GM21619 (cell line): Measurements from ENCODE around the gene SMAD3.
"Not testable (repeated sequence)": the region's sequence is repeated elsewhere in the genome, so short reads cannot be mapped to it uniquely, and the experiment has no call there.

Experiments
- ATAC-seq: cut with Tn5 transposase; IDR thresholded peaks from one replicate; pipeline ENCODE4 v1.9.1; 2021; ENCODE audit not compliant: unreplicated experiment

The SMAD3 gene

DNA sequence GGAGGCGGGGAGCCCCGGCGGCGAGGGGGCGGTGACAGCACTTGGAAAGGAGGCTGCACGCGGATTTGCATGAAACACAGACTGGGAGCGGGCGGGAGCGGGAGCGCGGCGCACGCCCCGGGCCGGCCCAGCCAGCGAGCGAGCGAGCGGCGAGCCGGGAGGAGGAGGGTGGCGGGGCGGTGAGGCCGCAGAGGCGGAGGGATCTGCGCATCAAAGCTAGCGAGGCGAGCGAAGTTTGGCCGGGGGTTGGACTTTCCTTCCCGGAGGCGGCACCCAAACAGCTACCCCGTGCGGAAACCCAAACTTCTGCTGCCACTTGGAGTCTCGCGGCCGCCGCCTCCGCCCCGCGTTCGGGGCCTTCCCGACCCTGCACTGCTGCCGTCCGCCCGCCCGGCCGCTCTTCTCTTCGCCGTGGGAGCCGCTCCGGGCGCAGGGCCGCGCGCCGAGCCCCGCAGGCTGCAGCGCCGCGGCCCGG, at the start of gene SMAD3:
Gene SMAD3 (plus strand): TSS at position 72 of the 475 bp plus-strand sequence. CDS start 553 bp downstream, outside the sequence.
- ATAC-seq, result peak; percentile 51

DNA sequence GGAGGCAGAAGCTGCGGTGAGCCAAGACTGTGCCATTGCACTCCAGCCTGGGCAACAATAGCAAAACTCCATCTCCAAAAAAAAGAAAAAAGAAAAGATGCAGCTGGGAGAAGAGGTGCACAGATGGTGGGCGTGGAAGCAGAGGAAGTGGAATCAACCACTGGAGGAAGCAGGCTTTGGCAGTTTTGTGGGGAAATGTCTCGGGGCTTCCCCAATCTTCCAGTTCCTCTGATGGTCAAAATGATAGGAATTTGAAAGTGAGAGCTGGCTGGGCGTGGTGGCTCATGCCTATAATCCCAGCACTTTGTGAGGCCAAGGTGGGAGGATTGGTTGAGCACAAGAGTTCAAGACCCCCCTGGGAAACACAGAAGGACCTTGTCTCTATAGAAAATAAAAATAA, 48.1 kb upstream of the SMAD3 start:
- ATAC-seq, result no peak

DNA sequence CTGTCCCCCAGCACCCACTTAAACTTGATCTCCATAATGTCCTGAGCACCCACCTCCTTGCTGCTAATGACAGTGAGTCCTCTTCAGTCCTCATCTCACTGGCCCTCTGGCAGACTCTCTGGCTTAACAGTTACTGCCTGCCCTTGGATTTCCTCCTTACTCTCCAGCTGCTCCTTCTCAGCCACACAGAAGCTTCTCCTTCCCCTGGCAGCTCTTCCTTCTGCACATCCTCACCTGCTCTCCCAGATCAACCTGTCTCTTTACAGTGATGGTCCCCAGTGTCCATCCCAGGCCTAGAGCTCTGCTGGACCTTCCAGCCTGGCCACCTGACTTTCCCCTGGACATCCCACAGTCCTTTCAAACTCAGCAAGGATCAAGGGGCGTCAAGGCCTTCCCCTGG, 47.4 kb upstream of the SMAD3 start:
- ATAC-seq, result no peak

DNA sequence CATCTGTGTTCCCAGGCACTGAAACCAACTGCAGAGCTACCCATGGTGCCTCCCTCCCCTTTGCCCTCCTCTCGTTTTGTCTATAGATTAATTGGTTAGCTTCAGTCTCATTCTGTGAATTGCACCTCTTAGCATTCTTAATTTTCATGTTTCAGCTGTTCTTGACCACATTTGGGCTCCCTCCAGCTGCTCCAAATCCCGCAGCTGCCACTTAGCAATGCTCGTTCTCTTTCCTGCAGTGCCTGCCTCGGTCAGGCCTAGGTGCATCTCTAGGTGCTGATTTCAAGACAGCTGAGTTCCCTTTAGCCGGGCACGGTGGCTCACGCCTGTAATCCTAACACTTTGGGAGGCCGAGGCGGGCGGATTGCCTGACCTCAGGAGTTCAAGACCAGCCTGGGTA, 47.0 kb upstream of the SMAD3 start:
- no peak for ATAC-seq

DNA sequence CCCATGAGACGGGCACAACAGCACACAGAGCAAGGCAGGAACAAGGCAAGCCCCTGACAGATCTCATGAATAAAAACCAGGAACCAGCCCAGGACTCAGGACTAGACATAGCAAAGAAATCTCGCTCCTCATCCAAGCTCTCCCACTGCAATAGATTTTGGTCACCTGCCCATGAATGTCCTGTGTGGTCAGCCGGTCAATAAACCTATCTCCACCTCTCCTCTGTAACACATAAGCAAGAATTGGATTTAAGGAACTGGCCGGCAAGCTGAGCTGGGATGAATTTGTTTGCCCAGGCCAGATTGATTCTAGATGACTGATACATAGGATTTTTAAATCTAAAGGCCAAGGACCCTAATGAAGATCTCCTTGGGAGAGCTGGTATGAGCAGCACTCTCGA, 46.3 kb upstream of the SMAD3 start:
- no peak for ATAC-seq

GRCh38 chr15:67019884-67020520, 45.4 kb upstream of the SMAD3 start:
- ATAC-seq, result no peak

GRCh38 chr15:67020668-67021067, 44.7 kb upstream of the SMAD3 start:
- not testable (repeated sequence) for ATAC-seq

DNA sequence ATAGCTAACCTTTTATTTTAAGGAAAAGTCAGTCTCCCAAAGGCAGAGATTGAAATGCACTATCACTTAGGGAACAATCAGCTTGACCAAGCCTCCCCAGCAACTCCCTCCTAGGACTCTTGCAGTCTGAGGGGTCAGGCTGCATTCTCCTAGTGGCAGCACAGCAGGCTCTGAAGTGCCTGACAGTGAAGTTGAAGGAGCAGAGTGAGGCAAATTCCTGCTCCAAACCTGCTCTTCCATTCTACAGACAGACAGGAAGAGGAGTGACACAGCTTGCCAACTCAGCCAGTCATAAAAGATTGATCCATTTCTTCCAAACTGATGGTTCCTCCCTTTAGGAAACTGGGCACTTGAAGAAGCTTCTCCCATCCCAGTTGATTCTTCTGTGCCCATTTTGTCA, 43.9 kb upstream of the SMAD3 start:
- no peak for ATAC-seq

DNA sequence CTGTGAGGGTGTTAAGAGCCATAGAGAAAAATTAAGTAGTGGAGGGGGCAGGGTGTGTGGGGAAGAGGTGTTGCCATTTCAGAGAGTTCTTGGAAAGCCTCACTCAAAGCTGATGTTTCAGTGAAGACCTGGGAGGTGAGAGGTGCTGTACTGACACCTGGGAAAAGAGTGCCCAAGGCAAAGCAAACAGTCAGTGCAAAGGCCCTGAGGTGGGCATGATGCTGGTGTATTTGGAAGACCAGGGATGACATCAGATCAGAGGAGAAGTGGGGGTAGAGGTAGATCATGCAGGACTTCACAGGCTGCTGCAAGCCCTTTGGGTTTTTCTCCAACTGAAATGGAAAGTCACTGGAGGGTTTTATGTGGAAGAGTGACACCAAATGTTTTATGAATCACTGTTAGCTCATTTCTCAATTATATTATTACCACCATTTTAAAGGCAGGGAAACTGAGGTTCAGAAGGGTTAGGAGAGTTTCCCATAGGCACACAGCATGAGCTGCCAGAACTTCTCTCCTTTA, 42.8 kb upstream of the SMAD3 start:
- ATAC-seq, result no peak

DNA sequence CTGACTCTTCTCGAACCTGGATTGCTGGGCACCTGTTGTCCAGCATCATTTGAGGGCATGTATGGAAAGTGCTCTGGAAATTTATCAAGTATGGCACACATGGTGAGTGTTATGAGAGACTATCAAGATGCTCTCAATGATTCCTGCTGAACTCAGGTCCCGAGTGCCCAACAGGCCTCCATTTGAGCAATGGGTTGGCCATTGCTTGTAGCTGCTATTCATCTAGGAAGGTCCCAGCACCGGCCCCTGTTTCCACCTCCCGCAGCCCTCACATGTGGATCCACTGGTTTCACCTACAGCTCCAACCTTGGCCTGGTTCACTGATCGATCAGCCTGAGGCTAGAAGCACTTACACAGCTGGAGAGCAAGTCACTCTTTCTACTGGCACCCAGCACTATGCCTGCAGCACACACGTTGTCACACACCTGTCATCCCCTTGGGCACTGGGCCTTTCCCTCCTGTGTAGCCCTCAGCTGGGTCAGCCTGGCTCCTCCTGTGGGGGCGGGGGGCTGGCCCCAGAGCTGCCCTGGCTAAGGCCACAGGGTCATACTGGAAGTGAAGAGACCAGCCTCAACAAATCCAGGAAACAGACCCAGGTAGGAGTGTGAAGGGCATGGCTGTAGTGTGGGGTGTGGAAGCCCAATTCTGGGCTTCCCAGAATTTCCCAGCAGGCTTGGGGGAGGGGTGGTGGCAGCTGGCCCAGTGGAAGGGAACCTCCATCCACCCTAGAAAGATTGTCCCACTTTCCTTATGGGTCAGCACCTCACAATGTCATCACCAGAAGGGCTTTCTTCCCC, 41.7 kb upstream of the SMAD3 start:
- ATAC-seq, result no peak

- ATAC-seq, result no peak
Observed at GRCh38 chr15:67024314-67024997, 40.9 kb upstream of the SMAD3 start.

- no peak for ATAC-seq
Observed at GRCh38 chr15:67024998-67025368, 40.4 kb upstream of the SMAD3 start.

- ATAC-seq, result no peak
Observed at GRCh38 chr15:67025719-67026609, 39.4 kb upstream of the SMAD3 start.

DNA sequence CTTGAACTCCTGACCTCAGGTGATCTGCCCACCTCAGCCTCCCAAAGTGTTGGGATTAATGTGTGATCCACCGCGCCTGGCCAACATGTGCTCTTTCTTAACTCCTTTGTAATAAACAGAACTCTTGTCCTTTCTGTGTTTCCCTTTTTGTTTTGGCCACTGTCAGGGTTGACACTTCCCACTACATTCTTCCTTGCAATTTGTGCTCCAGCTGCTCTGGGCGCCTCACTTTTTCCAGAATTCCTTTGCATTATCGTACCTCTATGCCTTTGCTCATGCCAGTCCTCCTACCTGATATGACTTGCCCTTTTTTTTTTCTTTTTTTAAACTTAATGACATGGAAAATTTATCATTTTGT, 38.8 kb upstream of the SMAD3 start:
- no peak for ATAC-seq

- not testable (repeated sequence) for ATAC-seq
Observed at GRCh38 chr15:67028440-67028839, 37.0 kb upstream of the SMAD3 start.

DNA sequence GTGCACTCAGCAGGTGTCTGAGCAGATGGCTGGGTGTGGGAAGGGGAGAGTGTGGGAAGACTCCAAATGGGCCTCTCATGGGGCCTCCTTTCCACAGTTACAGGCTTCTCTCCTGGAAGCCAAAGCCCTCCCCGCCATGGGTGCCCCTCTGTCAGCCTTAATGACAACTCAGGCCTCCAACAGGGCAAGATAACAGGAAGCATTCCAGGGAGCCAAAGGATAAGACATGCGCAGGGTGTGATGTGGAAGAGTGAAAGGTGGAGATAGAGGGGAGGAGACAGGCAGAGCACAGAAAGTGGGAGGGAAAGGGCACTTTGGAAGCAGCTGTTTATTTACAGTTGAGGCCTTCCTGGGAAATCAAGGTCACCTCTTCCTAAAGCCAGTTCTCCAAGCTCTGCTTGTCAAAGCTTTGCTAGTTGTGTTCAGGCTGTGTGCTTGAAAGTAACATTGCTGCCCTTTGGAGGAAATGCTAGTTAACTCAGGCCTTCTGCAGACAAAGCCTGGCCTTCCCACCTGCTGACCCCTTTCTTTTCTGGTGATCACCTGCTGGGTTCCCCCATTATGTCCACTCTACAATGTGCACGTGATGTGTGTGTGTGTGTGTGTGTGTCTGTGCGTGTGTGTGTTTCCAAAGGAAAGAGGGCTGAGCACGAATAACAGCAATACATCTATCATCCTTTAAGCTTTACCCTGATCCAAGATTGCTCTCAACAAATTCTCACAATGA, 35.2 kb upstream of the SMAD3 start:
- ATAC-seq, result no peak

DNA sequence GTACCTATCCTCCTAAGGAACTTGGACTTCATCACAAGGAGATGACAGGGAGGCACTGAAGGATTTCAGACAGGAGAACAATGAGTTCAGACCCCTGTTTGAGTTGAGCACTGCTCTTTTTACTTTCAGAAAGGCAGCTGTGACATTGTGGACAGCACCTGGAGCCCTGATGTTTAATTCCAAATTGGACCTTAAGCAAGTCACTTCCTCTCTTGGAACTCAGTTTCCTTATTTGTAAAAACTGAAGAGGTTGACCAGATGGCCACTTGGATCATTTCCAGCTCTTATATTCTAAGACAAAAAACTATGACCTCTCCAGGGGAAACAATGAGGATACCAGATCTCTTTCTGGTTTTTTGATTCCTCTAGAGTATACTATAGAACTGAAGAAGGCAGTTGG, 34.1 kb upstream of the SMAD3 start:
- ATAC-seq, result no peak

DNA sequence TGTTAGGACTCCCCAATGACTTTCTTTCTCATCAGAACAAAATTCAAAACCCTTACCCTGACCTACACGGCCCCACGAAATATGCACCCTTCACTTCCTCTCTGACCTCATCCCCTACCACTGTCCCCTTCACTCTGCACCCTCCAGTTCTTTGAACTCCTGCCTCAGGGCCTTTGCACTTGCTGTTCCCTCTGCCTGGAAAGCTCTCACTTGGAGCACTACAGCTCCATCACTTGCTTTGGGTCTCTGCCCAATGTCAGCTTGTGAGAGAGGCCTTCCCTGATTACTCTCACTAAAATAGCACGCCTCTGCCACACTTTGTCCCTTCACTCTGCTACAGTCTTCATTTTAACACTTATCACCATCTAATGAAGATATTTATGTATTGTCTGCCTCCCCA, 32.8 kb upstream of the SMAD3 start:
- ATAC-seq, result no peak

DNA sequence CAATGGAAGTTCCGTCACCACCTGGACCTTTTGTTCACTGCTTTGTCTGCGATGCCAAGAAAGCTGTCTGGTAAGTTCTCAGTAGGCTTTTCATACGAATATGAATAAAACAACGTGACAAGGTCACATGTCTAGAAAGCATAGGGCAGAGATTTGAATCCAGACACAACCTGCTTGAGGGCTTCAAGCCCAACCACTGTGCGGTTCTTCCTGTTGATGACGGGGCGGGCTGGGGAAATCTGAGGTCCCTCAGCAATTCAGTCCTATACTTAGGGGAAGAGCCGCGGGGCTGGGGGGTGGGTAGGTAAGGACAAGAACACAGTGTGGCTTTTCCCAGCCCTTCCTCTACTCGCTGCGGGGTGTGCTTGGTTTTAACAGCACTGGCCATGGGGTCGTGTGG, 32.4 kb upstream of the SMAD3 start:
- no peak for ATAC-seq

- no peak for ATAC-seq
Observed at GRCh38 chr15:67033571-67034044, 31.8 kb upstream of the SMAD3 start.
